Pancreas (tissue), 10 donors: ENCODE data around the gene SLC1A2. TPM values are rescaled to one million over a fixed set of nuclear protein-coding genes. Genes with fewer than 3 reads are reported as not detected.

Experiments
- ATAC-seq, 4 donors: fragments of 200-7000 bp; cut with Tn5 transposase; one replicate each; pipeline versions ENCODE4 v1.8.0 to v1.9.1; 2020; ENCODE audit warnings: mild to moderate bottlenecking in 4 of 4, moderate library complexity in 4 of 4
- DNase-seq, 6 donors: peaks; one replicate each; pipeline ENCODE4 v3.0.0-alpha.2; 2020
- FAIRE-seq: peaks from 2 replicates; lab custom pipeline; 2012; peaks lifted over from hg19 to GRCh38; lab: Jason Lieb, UNC
- H3K27ac ChIP-seq, 4 donors: fragments of 200-600 bp; sonication (generic); 1 replicate in 3 of 4; 2 replicates in 1 of 4; pipeline versions ENCODE4 v1.5.0 to v1.8.0; 2020
- H3K27me3 ChIP-seq, 4 donors: fragments of 200-600 bp; one replicate each; pipeline ENCODE4 v1.8.0; 2021
- H3K36me3 ChIP-seq, 3 donors: fragments of 200-600 bp; sonication (generic) in 1 of 3; one replicate each; pipeline versions ENCODE4 v1.5.0 to v1.8.0; 2020 to 2021
- H3K4me1 ChIP-seq, 3 donors: fragments of 200-600 bp; one replicate each; pipeline ENCODE4 v1.8.0; 2021
- H3K4me3 ChIP-seq, 4 donors: fragments of 200-600 bp; sonication (generic) in 2 of 4; one replicate each; pipeline versions ENCODE4 v1.5.0 to v1.8.0; 2020 to 2021
- H3K9me3 ChIP-seq, 4 donors: fragments of 200-600 bp; one replicate each; pipeline ENCODE4 v1.8.0; 2021
- CTCF ChIP-seq, 4 donors: fragments of 200-600 bp; sonication (generic) in 3 of 4; IDR thresholded peaks; one replicate each; pipeline versions ENCODE4 v1.5.0 to v1.8.0; 2021; ENCODE audit warnings: antibody characterized with exemption in 4 of 4
- WGBS, 2 donors: extraction: QIAGEN DNeasy Blood & Tissue Kit; methylation state at CpG; one replicate each; pipeline ENCODE4 v1.1.7; 2013; 5-methylcytosine and 5-hydroxymethylcytosine counted together
- intact Hi-C, 3 donors: fragments of 100-400 bp; cut with DNase I; formaldehyde crosslinking; loops; one replicate each; pipeline versions ENCODE4 v1.11.1 to v1.14.2; 2022
- polyA plus RNA-seq, 2 donors: library from polyadenylated mRNA; stranded (reverse); fragments of 200-250 nt; gene quantifications; one replicate each; pipeline ENCODE4 v1.2.3, GENCODE V29; 2013
- total RNA-seq, 6 donors: library from RNA; stranded (reverse); fragmentation: NEBNext Ultra II Directional in 4 of 6; extraction: Animal tissue kit (Norgen Biotek cat#: 25700) in 4 of 6; gene quantifications; one replicate each; pipeline versions ENCODE4 v1.2.1 to v1.2.4, GENCODE V29; 2021 to 2023
- donor health status: healthy with polysubstance abuse.
- donor health status: DM: no; HTN: no; CAD: no; lungs with moderate emphysema.
- donor health status: DM: no; HTN: no; CAD: no.
- donor health status: control.
- donor health status: control.
- donor health status: Bipolar disorder and iron deficiency.
- donor health status: DM: yes; HTN: yes; CAD: no.
- donor health status: DM: no; HTN: no; CAD: no.
- donor health status: DM: no; HTN: no; CAD: no.
- donor health status: DM: yes; HTN: yes; CAD: no.

Gene SLC1A2
- total and polyA plus RNA-seq, 8 donors: 4.7 to 62.5 (median 35.3) TPM

- no peaks in the 10 kb centered on the region for H3K36me3 ChIP-seq
- 84 to 91% methylated on average over 14 of the region's 14 CpGs for WGBS, 2 donors
- no peaks in the 10 kb centered on the region for H3K9me3 ChIP-seq
- intact Hi-C loops: no loop called here
- H3K27ac ChIP-seq: no peak overlapping the region
- ATAC-seq: no peak
- H3K4me3 ChIP-seq: no peak overlapping the region
- no peaks in the 10 kb centered on the region for H3K4me1 ChIP-seq
- no peak for DNase-seq
- no peak for FAIRE-seq
- no peaks in the 10 kb centered on the region for H3K27me3 ChIP-seq
- TF ChIP-seq CTCF (IDR thresholded peaks at IDR 0.05): no peak
These were observed 13.1 kb upstream of the SLC1A2 start for GRCh38 chr11:35432464-35432863.

- ATAC-seq (no peak), DNase-seq (no peak)
These were observed 7.7 kb upstream of the SLC1A2 start for GRCh38 chr11:35427071-35427470.

GRCh38 chr11:35426351-35426750 lies 7.0 kb upstream of the SLC1A2 start:
- WGBS, 2 donors: 89 to 91% methylated on average over 1 of the region's 1 CpG
- Histone ChIP-seq H3K36me3 (no peaks in the 10 kb centered on the region), H3K9me3 (no peaks in the 10 kb centered on the region), H3K27me3 (no peaks in the 10 kb centered on the region), H3K4me3 (no peak overlapping the region), H3K4me1 (no peaks in the 10 kb centered on the region), H3K27ac (no peak overlapping the region)
- no peak for DNase-seq
- no peak for FAIRE-seq
- no peak for ATAC-seq
- TF ChIP-seq CTCF (IDR thresholded peaks at IDR 0.05): no peak
- intact Hi-C loops: no loop called here

More at GRCh38 chr11:35427071-35427470, 7.7 kb upstream of the SLC1A2 start:
- Histone ChIP-seq H3K36me3 (no peaks in the 10 kb centered on the region), H3K4me3 (no peak overlapping the region), H3K27me3 (no peaks in the 10 kb centered on the region), H3K27ac (no peak overlapping the region), H3K4me1 (no peaks in the 10 kb centered on the region), H3K9me3 (no peaks in the 10 kb centered on the region)
- FAIRE-seq: no peak
- 31 to 32% methylated on average over 3 of the region's 3 CpGs for WGBS, 2 donors
- no peak for TF ChIP-seq CTCF (IDR thresholded peaks at IDR 0.05)
- intact Hi-C loops: no loop called here

GRCh38 chr11:35425603-35426212 lies 6.3 kb upstream of the SLC1A2 start:
- no peak overlapping the region for H3K4me3 ChIP-seq
- no peaks in the 10 kb centered on the region for H3K4me1 ChIP-seq
- H3K9me3 ChIP-seq: no peaks in the 10 kb centered on the region
- WGBS, 2 donors: 70 to 75% methylated on average over 4 of the region's 4 CpGs
- FAIRE-seq: no peak
- DNase-seq: no peak
- H3K27me3 ChIP-seq: peaks cover 0 to 3% (median 0%) of the 10 kb centered on the region in 4 donors
- no peaks in the 10 kb centered on the region for H3K36me3 ChIP-seq
- ATAC-seq: no peak
- intact Hi-C loops: no loop called here
- TF ChIP-seq CTCF (IDR thresholded peaks at IDR 0.05): no peak
- H3K27ac ChIP-seq: no peak overlapping the region

- H3K9me3 ChIP-seq: no peaks in the 10 kb centered on the region
- H3K4me1 ChIP-seq: peaks cover 0 to 3% (median 0%) of the 10 kb centered on the region in 3 donors
- peaks cover 0 to 4% (median 2%) of the 10 kb centered on the region in 4 donors for H3K27me3 ChIP-seq
- intact Hi-C loops: no loop called here
- no peak for DNase-seq
- H3K27ac ChIP-seq: no peak overlapping the region
- H3K36me3 ChIP-seq: no peaks in the 10 kb centered on the region
- no peak for FAIRE-seq
- no peak overlapping the region for H3K4me3 ChIP-seq
- ATAC-seq: no peak
- TF ChIP-seq CTCF (IDR thresholded peaks at IDR 0.05): no peak
- WGBS, 2 donors: 60 to 75% methylated on average over 4 of the region's 4 CpGs
These were observed 5.0 kb upstream of the SLC1A2 start for GRCh38 chr11:35424157-35424940.
